ENCODE results near the gene CCL13.
A peak's percentile ranks its signal among the peaks of the same experiment; 100 is the strongest.
"Not testable (repeated sequence)": the region's sequence is repeated elsewhere in the genome, so short reads cannot be mapped to it uniquely, and the experiment has no call there.

CCL13 gene

DNA sequence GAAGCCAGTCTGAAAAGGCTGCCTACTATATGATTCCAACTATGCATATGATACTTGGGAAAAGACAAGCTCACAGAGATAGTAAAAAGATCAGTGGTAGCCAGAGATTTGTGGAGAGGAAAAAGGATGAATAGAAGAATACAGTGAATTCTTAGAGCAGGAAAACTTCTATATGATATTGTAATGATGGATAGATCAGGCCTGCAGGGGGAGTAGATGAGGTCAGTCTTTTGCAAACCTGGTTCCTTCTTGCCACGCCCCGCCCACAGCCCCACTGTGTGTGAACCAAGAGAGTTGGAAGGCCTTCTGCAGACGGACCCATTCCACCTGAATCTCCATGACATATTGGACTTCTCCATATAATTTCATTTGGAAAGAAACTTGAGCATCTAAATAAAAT is 37.8 kb upstream of the CCL13 start:
- TF ChIP-seq, protein P1, sequence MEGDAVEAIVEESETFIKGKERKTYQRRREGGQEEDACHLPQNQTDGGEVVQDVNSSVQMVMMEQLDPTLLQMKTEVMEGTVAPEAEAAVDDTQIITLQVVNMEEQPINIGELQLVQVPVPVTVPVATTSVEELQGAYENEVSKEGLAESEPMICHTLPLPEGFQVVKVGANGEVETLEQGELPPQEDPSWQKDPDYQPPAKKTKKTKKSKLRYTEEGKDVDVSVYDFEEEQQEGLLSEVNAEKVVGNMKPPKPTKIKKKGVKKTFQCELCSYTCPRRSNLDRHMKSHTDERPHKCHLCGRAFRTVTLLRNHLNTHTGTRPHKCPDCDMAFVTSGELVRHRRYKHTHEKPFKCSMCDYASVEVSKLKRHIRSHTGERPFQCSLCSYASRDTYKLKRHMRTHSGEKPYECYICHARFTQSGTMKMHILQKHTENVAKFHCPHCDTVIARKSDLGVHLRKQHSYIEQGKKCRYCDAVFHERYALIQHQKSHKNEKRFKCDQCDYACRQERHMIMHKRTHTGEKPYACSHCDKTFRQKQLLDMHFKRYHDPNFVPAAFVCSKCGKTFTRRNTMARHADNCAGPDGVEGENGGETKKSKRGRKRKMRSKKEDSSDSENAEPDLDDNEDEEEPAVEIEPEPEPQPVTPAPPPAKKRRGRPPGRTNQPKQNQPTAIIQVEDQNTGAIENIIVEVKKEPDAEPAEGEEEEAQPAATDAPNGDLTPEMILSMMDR (IDR thresholded peaks at IDR 0.05), result no peak
- H3K27ac ChIP-seq, result peak overlapping the region in 1 of 2 donors; percentile 12
- no peak overlapping the region for H3K4me3 ChIP-seq
- no peak for DNase-seq (ENCODE audit: low spot score)

DNA sequence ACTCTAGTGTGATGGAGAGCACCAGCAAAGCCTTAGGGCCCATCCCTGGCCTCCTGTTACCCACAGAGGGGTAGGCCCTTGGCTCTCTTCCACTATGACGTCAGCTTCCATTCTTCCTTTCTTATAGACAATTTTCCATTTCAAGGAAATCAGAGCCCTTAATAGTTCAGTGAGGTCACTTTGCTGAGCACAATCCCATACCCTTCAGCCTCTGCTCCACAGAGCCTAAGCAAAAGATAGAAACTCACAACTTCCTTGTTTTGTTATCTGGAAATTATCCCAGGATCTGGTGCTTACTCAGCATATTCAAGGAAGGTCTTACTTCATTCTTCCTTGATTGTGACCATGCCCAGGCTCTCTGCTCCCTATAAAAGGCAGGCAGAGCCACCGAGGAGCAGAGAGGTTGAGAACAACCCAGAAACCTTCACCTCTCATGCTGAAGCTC is 37.2 kb upstream of the CCL13 start, which contains the start of gene CCL8:
Gene CCL8, plus strand, starts transcription at position 397 of the 445 bp plus-strand sequence. CDS start 67 bp downstream, outside the sequence.
- Histone ChIP-seq H3K4me3 (no peak within 1 kb of the TSS), H3K27ac (peak within 1 kb of the TSS in 1 of 2 donors; percentile 36)
- no peak for DNase-seq (ENCODE audit: low spot score)
- TF ChIP-seq, protein P1 (IDR thresholded peaks at IDR 0.05), result no peak

DNA sequence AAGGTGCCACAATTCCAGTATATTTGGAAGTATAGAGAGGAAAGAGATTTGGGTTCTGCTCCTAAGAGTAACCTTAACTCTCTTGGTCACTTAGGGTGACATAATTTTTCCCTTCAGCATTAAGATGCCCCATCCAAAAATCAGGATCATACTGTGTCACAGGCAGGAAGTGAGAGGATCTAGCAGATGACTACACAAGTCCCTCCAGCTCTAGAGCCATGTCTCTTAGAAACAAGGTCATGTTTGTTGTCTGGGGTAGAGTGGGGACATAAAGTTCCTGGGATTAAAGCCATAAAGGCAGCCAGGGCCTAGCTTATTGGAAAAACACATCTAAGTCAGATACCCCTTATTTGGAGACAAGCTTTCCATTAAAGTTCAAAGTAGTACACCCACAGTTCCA is 34.3 kb upstream of the CCL13 start:
- Histone ChIP-seq H3K27ac (peak overlapping the region; percentile 72 to 75), H3K4me3 (no peak overlapping the region)
- DNase-seq (ENCODE audit: low spot score), result no peak
- TF ChIP-seq, protein P1 (IDR thresholded peaks at IDR 0.05), result no peak

DNA sequence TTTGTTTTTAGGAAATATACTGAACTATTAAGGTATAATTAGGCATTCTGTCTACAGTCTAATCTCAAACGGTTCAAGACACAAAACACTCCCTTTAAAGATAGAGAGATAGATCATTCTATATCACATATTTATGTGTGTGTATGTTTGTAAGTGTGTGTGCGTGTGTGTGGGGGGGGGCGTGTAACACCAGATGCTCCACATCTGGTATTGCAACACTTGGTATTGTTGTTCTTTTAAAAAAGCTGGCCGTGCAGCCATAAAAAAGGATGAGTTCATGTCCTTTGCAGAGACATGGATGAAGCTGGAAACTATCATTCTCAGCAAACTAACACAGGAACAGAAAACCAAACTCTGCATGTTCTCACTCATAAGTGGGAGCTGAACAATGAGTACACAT is 28.7 kb upstream of the CCL13 start:
- not testable (repeated sequence) for DNase-seq (ENCODE audit: low spot score); H3K4me3 ChIP-seq; H3K27ac ChIP-seq

DNA sequence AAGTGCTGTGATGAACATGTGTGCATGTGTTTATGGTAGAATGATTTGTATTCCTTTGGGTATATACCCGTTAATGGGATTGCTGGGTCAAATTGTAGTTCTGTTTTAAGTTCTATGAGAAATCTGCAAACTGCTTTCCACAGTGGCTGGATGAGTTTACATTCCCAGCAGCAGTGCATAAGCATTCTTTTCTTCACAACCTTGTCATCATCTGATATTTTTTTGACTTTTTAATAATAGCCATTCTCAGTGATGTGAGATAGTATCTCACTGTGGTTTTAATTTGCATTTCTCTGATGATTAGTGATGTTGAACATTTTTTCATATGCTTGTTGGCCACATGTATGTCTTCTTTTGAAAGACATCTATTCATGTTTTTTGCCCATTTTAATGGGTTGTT is 18.6 kb upstream of the CCL13 start:
- H3K27ac ChIP-seq, result no peak overlapping the region
- TF ChIP-seq, protein P1 (IDR thresholded peaks at IDR 0.05), result no peak
- no peak for DNase-seq (ENCODE audit: low spot score)

DNA sequence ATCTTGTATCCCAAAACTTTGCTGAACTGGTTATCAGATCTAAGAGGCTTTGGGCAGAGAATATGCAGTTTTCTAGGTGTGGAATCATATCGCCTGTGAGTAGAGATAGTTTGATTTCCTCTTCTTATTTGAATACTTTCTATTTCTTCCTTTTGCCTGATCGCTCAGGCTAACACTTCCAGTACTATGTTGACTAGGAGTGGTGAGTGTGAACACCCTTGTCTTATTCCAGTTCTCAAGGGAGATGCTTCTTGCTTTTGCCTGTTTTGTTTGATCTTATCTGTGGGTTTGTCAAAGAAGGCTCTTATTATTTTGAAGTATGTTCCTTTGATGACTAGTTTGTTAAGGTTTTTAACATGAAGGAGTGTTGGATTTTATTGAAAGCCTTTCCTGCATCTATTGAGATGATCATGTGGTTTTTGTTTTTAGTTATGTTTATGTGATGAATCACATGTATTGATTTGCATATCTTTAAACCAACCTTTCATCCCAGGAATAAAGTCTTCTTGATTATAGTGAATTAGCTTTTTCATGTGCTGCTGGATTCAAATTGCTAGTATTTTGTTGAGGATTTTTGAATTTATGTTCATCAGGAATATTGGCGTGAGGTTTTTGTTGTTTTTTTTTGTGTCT is 17.0 kb upstream of the CCL13 start:
- no peak for DNase-seq (ENCODE audit: low spot score)
- Histone ChIP-seq H3K4me3 (no peak overlapping the region), H3K27ac (no peak overlapping the region)
- TF ChIP-seq, protein P1 (IDR thresholded peaks at IDR 0.05), result no peak

More for the DNA sequence above, 18.6 kb upstream of the CCL13 start:
- H3K4me3 ChIP-seq, result no peak overlapping the region

DNA sequence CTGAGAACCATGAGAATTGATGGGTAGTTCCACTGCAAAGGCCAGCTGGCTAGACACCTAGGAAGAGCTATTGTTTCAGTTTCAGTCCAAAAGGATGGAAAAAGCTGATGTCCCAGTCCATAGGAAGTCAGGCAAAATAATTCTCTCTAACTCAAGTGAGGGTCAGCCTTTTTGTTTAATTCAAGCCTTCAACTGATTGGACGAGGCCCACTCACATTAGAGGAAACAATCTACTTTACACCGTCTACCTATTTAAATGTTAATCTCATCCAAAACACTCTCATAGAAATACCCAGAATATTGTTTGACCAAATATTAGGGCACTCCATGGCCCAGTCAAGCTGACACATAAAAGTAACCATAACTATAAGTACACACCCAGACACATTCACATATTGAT is 14.4 kb upstream of the CCL13 start:
- Histone ChIP-seq H3K27ac (no peak overlapping the region), H3K4me3 (no peak overlapping the region)
- DNase-seq (ENCODE audit: low spot score), result no peak
- TF ChIP-seq, protein P1 (IDR thresholded peaks at IDR 0.05), result no peak
